GM12878 (cell line): ENCODE measurements around the gene ISLR2. TPM values are rescaled to one million over a fixed set of nuclear protein-coding genes. Genes with fewer than 3 reads are reported as not detected.

Experiments used
- ATAC-seq: fragments of 200-7000 bp; cut with Tn5 transposase; 3 replicates; pipeline ENCODE4 v1.9.1; 2020; ENCODE audit warnings: mild to moderate bottlenecking, moderate library complexity
- BruUV-seq: library from RNA; stranded (reverse); fragments of 400-500 nt; replicated peaks from 2 replicates; lab custom pipeline; 2021; lab: Mats Ljungman, UMichigan
- CTCF ChIA-PET: fragments of 300-600 bp; sonication (Branson Sonifier 250); formaldehyde crosslinking; extraction: SDS; loops from one replicate; lab custom pipeline; 2021; ENCODE audit warnings: inconsistent platforms; lab: Yijun Ruan, JAX
- POLR2A ChIA-PET: fragments of 350-600 bp; formaldehyde crosslinking; extraction: SDS; loops from one replicate; lab custom pipeline; 2021; ENCODE audit warnings: inconsistent platforms; lab: Charles Lee
- RAD21 ChIA-PET: fragments of 300-600 bp; sonication (Branson Sonifier 250); formaldehyde crosslinking; loops from one replicate; lab custom pipeline; 2023; ENCODE audit warnings: antibody characterized with exemption; ENCODE audit not compliant: unreplicated experiment; lab: Charles Lee
- SMC1A ChIA-PET: fragments of 300-600 bp; sonication (Branson Sonifier 250); formaldehyde crosslinking; loops from one replicate; lab custom pipeline; 2023; ENCODE audit not compliant: unreplicated experiment, uncharacterized antibody; lab: Charles Lee
- DNase-seq: peaks from one replicate; pipeline ENCODE4 v3.0.0-alpha.2; 2011; ENCODE audit warnings: low read depth, low spot score
- FAIRE-seq: peaks from 3 replicates; lab custom pipeline; 2011; peaks lifted over from hg19 to GRCh38; lab: Jason Lieb, UNC
- H2AFZ ChIP-seq: 2 replicates; pipeline ENCODE4 v1.6.0; 2011; ENCODE audit warnings: low read depth, low read length, control low read depth; ENCODE audit not compliant: control insufficient read depth
- H3K27ac ChIP-seq: 2 replicates; pipeline ENCODE4 v1.5.1; 2011; ENCODE audit warnings: control low read depth; ENCODE audit not compliant: control insufficient read depth, insufficient read depth
- H3K27me3 ChIP-seq, 2 experiments: replicated peaks in 1 of 2; 2 replicates each; pipeline versions ENCODE4 v1.6.0 to v1.6.1; 2011; ENCODE audit warnings: low read length in 1 of 2; ENCODE audit not compliant: control insufficient read depth in 2 of 2, insufficient read depth in 2 of 2
- H3K36me3 ChIP-seq, 2 experiments: 2 replicates each; pipeline ENCODE4 v1.5.1; 2011; ENCODE audit warnings: low read length in 1 of 2; ENCODE audit not compliant: control insufficient read depth in 2 of 2, insufficient read depth in 2 of 2
- H3K4me1 ChIP-seq: 2 replicates; pipeline ENCODE4 v1.6.1; 2011; ENCODE audit warnings: mild to moderate bottlenecking, low read length, moderate library complexity, mixed read lengths; ENCODE audit not compliant: control insufficient read depth, insufficient read depth
- H3K4me2 ChIP-seq: 2 replicates; pipeline ENCODE4 v1.6.0; 2011; ENCODE audit warnings: control low read depth; ENCODE audit not compliant: control insufficient read depth, insufficient read depth
- H3K4me3 ChIP-seq: fragments of 200-600 bp; sonication (generic); 2 replicates; pipeline ENCODE4 v1.5.1; 2016
- H3K79me2 ChIP-seq: 2 replicates; pipeline ENCODE4 v1.6.0; 2011; ENCODE audit warnings: low read length; ENCODE audit not compliant: control insufficient read depth, insufficient read depth
- H3K9ac ChIP-seq: 2 replicates; pipeline ENCODE4 v1.8.0; 2011; ENCODE audit warnings: low read length, control low read depth, mixed read lengths; ENCODE audit not compliant: control insufficient read depth, insufficient read depth
- H3K9me3 ChIP-seq: replicated peaks from 3 replicates; pipeline ENCODE4 v1.5.1; 2011; ENCODE audit warnings: mild to moderate bottlenecking, low read length; ENCODE audit not compliant: control insufficient read depth, insufficient read depth
- H4K20me1 ChIP-seq: 2 replicates; pipeline ENCODE4 v1.6.0; 2011; ENCODE audit not compliant: control insufficient read depth, insufficient read depth
- MTA3 ChIP-seq: IDR thresholded peaks from 2 replicates; pipeline ENCODE4 v1.6.1; 2012; ENCODE audit warnings: low read length, inconsistent platforms, borderline replicate concordance
- NR2C1 ChIP-seq: fragments of 450-650 bp; IDR thresholded peaks from 2 replicates; pipeline ENCODE4 v1.6.1; 2017; ENCODE audit warnings: antibody characterized with exemption, mild to moderate bottlenecking, moderate library complexity
- RELA ChIP-seq: fragments of 450-650 bp; IDR thresholded peaks from 2 replicates; pipeline ENCODE4 v1.8.0; 2014; ENCODE audit warnings: borderline replicate concordance; ENCODE audit not compliant: partially characterized antibody
- SRF ChIP-seq, 2 experiments: IDR thresholded peaks; 2 replicates each; pipeline ENCODE4 v1.6.1; 2011; ENCODE audit warnings: low read depth in 2 of 2, low read length in 2 of 2, mild to moderate bottlenecking in 1 of 2, moderate library complexity in 1 of 2
- ZNF274 ChIP-seq: IDR thresholded peaks from one replicate; pipeline ENCODE4 v1.8.0; 2011; ENCODE audit not compliant: insufficient read length, insufficient read depth
- ZSCAN29 ChIP-seq: fragments of 450-650 bp; IDR thresholded peaks from 2 replicates; pipeline ENCODE4 v1.6.1; 2017; ENCODE audit warnings: mild to moderate bottlenecking, moderate library complexity
- ZZZ3 ChIP-seq: IDR thresholded peaks from 2 replicates; pipeline ENCODE4 v1.6.1; 2011; ENCODE audit warnings: low read depth; ENCODE audit not compliant: control insufficient read depth, insufficient read length
- WGBS: methylation state at CpG from one replicate; pipeline ENCODE4 v1.1.6; 2016; ENCODE audit warnings: low lambda C conversion rate; ENCODE audit not compliant: insufficient replicate concordance, insufficient coverage; ENCODE audit errors: missing lambda C conversion rate; 5-methylcytosine and 5-hydroxymethylcytosine counted together
- in situ Hi-C: fragments of 300-500 bp; cut with MboI; formaldehyde crosslinking; loops from 9 replicates; pipeline ENCODE4 v1.14.3; 2018; ENCODE audit warnings: mixed read lengths
- intact Hi-C: fragments of 100-400 bp; cut with micrococcal nuclease; formaldehyde crosslinking; loops from one replicate; pipeline ENCODE4 v1.14.2; 2022; ENCODE audit not compliant: unreplicated experiment
- polyA plus RNA-seq, 11 experiments: library from polyadenylated mRNA; depleted of rRNA in 4 of 11; unstranded in 6 of 11; stranded (reverse) in 5 of 11; fragments of >200 nt; fragmentation: Nextera tagmentation in 4 of 11; fragmentation: Illumina TruSeq in 1 of 11; extraction: Ambion mirVana in 4 of 11; extraction: Trizol in 1 of 11; gene quantifications; 1 replicate in 1 of 11; 2 replicates in 10 of 11; pipeline versions ENCODE4 v1.2.1 to v1.2.3, GENCODE V29; 2011 to 2016; ENCODE audit warnings: inconsistent platforms in 2 of 11, missing spikeins in 2 of 11, low read depth in 1 of 11
- total RNA-seq, 4 experiments: library from RNA; depleted of rRNA in 3 of 4; stranded (reverse); fragments of >200 nt in 3 of 4; fragmentation: Illumina TruSeq in 1 of 4; extraction: Trizol in 1 of 4; gene quantifications; 2 replicates each; pipeline versions ENCODE4 v1.2.1 to v1.2.3, GENCODE V29; 2013 to 2021
- TF ChIP-seq, protein P1 (sequence below): fragments of 150-350 bp; IDR thresholded peaks from 2 replicates; pipeline ENCODE4 v1.6.1; 2014; ENCODE audit warnings: mild to moderate bottlenecking, low read depth, low read length
- TF ChIP-seq, protein P2 (sequence below): IDR thresholded peaks from 2 replicates; pipeline ENCODE4 v1.6.1; 2011; ENCODE audit warnings: low read depth, mild to moderate bottlenecking, low read length, moderate library complexity, borderline replicate concordance; ENCODE audit errors: extremely low read depth

The ISLR2 gene
- total and polyA plus RNA-seq, 10 of the 15 experiments (the other 5 are each of a cell fraction or from before 2014, with no cell fraction given), result 0.04 to 0.21 (median 0.07) TPM; not detected in 4

DNA sequence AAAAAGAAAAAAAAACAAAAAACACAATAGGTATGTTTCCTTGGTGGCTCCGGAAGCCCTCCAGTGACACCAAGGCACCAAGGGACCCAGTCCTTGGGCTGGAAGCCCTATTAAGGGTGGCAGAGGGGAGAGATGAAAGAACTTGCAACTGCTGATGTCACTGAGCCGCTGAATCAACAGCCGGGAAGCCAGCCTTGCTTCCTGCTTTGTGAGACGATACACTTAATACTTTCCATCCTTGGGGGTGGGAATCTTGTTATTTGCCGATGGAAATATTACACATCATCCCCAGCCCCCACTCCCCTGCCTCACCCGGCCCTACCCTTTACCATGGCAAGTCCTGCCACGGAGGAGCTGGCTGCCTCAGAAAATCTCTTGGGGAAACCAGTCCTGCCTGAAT lies 5.6 kb upstream of the ISLR2 start:
- Histone ChIP-seq H3K9ac (no peak overlapping the region), H3K9me3 (no peaks in the 10 kb centered on the region), H2AFZ (no peak overlapping the region), H4K20me1 (no peaks in the 10 kb centered on the region), H3K36me3 (no peaks in the 10 kb centered on the region), H3K4me3 (no peak overlapping the region), H3K27me3 (peaks cover 10 to 18% of the 10 kb centered on the region in 2 experiments), H3K27ac (no peak overlapping the region), H3K4me1 (peaks cover 20% of the 10 kb centered on the region), H3K79me2 (no peaks in the 10 kb centered on the region), H3K4me2 (no peak overlapping the region)
- WGBS, result 66% methylated on average over 7 of the region's 7 CpGs
- DNase-seq (no peak), FAIRE-seq (no peak), ATAC-seq (no peak)
- ChIA-PET POLR2A (no interaction called here), SMC1A (no interaction called here), RAD21 (interaction anchor here (1.1 kb wide), 1 partner anchor 196 kb away, joined by 3 read pairs; no protein-coding TSS in a partner anchor), CTCF (interaction anchor here (1.2 to 2.6 kb wide), 3 partner anchors 183 to 196 kb away, joined by 3 to 24 read pairs (median 14); no protein-coding TSS in a partner anchor)
- TF ChIP-seq, protein P1, sequence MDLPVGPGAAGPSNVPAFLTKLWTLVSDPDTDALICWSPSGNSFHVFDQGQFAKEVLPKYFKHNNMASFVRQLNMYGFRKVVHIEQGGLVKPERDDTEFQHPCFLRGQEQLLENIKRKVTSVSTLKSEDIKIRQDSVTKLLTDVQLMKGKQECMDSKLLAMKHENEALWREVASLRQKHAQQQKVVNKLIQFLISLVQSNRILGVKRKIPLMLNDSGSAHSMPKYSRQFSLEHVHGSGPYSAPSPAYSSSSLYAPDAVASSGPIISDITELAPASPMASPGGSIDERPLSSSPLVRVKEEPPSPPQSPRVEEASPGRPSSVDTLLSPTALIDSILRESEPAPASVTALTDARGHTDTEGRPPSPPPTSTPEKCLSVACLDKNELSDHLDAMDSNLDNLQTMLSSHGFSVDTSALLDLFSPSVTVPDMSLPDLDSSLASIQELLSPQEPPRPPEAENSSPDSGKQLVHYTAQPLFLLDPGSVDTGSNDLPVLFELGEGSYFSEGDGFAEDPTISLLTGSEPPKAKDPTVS, result no peak
- TF ChIP-seq, protein P2, sequence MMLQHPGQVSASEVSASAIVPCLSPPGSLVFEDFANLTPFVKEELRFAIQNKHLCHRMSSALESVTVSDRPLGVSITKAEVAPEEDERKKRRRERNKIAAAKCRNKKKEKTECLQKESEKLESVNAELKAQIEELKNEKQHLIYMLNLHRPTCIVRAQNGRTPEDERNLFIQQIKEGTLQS, result no peak
- TF ChIP-seq RELA, result no peak
- TF ChIP-seq NR2C1, result no peak
- no peak for TF ChIP-seq ZZZ3
- no peak for TF ChIP-seq SRF (IDR thresholded peaks at IDR 0.05; ENCODE audit: low read depth in 2 of 2, low read length in 2 of 2)
- TF ChIP-seq MTA3, result no peak
- no peak for TF ChIP-seq ZSCAN29
- no peak for TF ChIP-seq ZNF274
- intact Hi-C loops (no loop called here), in situ Hi-C loops (loop anchor here (5.0 to 10.0 kb wide), 2 partner anchors 183 to 1150 kb away; no protein-coding TSS in a partner anchor)
- BruUV-seq, result no TSS peak
